Measurements from ENCODE around the gene EPHB1.

EPHB1 gene

GRCh38 chr3:135128818-135129217 is 333.8 kb downstream of the EPHB1 start:
- no peak for DNase-seq (ENCODE audit: low read depth, low spot score)

DNA sequence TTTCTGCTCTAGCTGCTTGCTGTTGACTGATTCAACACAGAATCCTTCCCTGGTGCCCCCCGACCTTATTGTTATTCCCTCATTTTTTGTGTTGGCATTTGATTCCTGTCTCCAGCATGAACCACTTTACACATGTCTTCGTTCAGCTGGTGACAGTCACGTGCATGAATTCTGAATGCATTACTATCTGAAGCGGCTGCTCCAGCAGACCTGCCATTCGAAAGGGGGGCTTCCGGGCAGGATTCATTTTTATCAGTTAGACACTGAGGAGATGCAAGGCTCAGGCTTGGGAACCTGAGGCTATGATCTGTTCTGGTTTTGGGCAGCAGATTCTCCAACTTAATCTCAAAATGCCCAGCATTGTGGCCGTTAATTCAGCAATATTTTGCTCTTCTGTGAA is 336.2 kb downstream of the EPHB1 start:
- DNase-seq (ENCODE audit: low read depth, low spot score) = no peak

- DNase-seq (ENCODE audit: low read depth, low spot score) = no peak
Measured at GRCh38 chr3:135133905-135134683, 339.0 kb downstream of the EPHB1 start.

DNA sequence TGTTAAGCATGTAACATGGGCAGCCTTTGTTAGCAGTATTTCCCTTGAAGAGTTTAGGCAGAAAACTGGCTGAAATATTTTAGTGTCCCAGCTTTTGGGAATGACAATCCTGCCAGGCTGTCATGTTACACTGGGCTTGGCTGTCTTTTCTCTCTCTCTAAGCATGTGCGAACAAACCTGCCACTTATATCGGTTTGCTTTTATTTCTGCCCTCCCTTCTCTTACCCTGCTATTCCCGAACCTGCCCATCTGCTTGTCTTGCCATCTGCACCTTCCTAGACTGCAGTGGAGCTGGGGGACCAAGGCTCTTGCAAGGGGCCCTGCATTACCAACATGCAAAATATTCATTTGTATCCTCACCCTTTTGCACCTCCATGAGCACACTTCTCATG is 339.6 kb downstream of the EPHB1 start:
- no peak for DNase-seq (ENCODE audit: low read depth, low spot score)

GRCh38 chr3:135135445-135135844 is 340.4 kb downstream of the EPHB1 start:
- no peak for DNase-seq (ENCODE audit: low read depth, low spot score)

- DNase-seq (ENCODE audit: low read depth, low spot score) = no peak
Measured at GRCh38 chr3:135136361-135137100, 341.5 kb downstream of the EPHB1 start.

DNA sequence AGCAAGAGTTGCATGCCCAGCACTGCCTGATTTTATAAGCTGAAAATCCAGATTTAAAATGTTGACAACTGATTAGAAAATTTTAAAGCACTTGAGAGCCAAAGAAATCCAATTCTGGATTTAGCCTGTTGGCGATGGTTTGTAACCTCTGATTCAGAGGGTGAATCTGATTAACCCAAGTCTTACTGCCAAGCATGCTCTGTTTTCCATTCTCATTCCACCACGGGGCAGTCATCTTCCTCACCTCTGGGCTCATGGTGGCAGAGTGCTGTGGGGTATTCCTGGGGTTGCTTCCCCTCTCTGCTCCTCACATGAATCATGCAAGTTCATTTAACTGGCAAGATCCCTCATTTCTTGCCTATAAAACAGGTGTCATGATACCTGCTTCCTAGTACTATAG is 342.2 kb downstream of the EPHB1 start:
- DNase-seq (ENCODE audit: low read depth, low spot score) = no peak

DNA sequence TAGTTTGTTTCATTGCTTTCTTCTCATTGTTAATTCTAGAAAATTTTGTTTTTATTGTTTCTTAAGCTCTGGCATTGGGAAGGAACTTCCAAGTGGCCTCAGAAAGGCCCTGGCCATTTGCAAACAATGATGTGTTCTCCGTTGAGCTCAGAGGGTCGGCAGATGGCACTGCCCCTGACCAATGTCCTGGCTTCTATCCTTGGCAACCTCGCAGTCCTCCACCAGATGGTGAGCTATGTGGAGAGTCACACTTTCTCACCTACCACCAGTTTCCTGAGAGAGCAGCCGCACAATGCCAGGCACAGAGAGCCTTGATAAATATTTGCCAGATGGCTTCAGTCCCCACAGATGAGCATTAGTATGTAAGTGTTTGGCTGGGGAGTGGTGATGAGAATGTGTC is 343.7 kb downstream of the EPHB1 start:
- DNase-seq (ENCODE audit: low read depth, low spot score) = no peak

DNA sequence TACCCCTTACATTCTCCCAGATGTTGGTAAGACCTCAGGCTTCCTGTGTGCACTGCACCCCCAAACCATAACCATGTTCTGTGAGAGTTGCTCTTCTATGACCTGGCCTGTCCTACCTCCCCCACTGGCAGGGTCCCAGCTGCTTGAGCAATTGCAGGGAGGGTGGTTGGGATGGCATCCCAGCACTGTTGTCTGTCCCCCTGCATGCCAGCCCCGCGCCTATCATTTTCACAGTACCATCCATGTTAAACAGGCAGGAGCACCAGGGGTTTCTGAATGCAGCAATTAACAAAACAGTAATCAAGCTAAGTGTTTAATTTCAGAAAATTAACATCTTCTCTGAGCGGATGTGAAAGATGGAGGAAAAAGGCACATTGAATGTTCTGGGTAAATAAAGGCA is 345.5 kb downstream of the EPHB1 start:
- DNase-seq (ENCODE audit: low read depth, low spot score) = no peak

GRCh38 chr3:135141160-135141559 is 346.1 kb downstream of the EPHB1 start:
- no peak for DNase-seq (ENCODE audit: low read depth, low spot score)

- no peak for DNase-seq (ENCODE audit: low read depth, low spot score)
Measured at GRCh38 chr3:135141672-135142071, 346.6 kb downstream of the EPHB1 start.

DNA sequence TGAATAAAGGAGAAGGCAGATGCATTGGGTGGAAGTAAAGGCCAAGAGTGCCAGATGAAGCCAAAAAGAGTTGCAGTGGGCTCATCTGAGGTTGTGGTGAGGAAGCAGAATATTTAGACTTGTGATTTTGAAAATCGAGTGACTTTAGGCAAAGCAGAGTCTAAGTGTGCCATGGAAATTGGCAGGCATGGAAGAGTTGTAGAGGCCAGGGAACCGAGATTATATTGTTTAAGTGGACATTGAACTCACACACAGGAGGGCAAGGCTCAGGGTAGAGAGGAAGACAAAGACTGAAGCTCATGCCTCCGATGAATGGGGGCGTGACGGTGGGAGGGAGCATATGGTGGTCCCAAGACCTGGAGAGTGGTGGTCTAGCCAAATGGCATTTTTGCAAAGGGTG is 347.5 kb downstream of the EPHB1 start:
- no peak for DNase-seq (ENCODE audit: low read depth, low spot score)

DNA sequence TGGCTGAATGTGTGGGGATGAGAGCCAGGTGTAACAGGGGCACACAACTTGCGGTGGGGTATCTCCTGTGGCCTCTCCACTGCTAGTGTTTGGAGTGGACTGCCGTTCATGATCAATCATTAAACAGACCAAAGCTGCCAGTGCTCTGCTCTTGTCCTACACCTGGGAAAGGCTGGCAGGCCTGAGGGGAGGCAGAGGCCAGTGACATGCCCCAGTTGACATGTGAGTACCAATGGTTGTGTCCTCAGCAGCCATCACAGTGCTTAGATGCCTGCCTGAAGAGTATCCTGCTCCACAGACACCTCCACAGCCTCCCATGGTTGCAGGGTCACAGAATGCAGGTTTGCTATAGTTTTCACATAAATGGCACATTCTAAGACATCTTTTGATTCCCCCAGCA is 348.4 kb downstream of the EPHB1 start:
- no peak for DNase-seq (ENCODE audit: low read depth, low spot score)

DNA sequence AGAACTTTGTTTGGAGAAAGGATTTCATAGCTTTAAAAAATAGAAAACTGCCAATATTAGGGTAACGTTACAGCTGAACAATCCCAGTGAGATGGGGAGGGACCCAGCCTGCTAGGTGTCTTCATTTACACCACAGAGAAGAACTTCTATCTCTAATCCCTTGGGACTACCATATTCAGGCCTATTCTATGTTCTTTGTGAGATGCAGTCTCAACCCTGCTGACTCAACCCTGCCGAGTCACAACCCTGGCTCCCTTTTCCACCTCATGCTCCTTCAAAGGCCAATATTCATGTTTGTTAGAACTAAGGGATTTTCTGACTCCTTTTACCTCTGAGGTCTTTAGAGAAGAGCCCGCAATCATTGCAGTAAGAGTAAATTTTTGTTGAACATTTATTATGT is 350.5 kb downstream of the EPHB1 start:
- DNase-seq (ENCODE audit: low read depth, low spot score) = no peak

DNA sequence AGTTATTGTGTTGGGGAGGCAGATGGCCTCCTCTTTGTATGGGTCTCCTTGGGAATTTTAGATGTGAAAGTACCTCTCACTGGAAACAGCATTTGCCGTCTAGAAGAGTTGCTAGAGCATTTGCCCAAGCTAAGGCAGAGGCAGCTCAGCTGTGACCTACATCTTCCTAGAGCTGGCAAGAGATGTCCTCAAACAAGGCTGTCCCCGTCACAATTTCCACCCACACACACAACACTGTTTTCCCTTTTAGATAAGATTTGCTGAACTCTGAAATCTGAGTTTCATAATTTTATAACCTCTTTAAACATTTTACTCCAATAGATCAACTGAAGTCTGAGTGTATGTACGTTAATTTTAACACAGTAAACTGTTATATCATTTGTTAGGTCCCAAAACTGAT is 352.6 kb downstream of the EPHB1 start:
- no peak for DNase-seq (ENCODE audit: low read depth, low spot score)

DNA sequence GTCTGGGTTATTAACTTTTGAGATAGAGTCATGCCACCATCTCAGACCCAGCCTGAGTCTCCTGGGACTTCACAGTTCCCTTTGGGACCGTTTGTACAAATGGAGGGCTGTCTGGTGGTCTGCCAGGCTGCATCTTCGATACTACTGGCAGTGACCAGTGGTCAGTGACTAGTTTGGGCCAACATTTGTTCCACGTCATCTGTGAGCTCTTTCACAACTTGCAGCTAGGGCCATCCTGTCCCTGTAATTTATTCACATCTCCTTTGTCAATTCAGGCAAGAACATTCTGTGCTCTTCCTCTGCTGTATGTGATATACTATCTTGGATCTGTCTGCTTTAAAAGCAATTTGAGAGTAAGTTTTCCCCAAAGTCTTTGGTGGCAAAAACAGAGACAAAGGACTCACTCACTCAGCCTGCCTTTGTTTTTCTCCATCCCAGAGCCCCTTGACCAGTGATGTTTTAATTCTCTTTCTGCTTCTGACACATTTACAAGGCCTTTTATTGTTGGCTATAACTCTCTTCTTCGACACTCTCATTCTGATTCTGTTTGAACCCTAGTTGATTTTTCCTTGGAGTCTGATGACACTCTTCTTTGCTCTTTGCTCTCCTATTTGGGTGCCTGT is 353.4 kb downstream of the EPHB1 start:
- no peak for DNase-seq (ENCODE audit: low read depth, low spot score)

GRCh38 chr3:135149707-135150681 is 354.9 kb downstream of the EPHB1 start:
- no peak for DNase-seq (ENCODE audit: low read depth, low spot score)

DNA sequence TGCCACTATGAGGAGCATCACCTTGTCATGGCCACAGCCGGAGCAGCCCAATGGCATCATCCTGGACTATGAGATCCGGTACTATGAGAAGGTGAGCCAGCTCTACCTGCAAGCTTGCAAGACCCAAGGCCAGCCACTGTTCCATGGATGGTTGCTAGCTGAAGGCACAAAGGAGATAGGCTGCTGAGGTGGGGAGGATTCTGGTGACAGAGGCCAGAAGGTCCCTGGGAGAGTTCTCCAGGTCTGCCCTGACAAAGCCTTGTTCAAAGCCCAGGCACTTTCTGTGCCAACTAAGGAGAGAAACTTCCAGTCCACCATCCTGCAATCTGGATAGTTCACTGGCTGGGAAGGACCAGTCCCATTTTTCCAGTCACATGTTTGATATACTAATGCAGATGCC is 359.1 kb downstream of the EPHB1 start:
- no peak for DNase-seq (ENCODE audit: low read depth, low spot score)

- no peak for DNase-seq (ENCODE audit: low read depth, low spot score)
Measured at GRCh38 chr3:135155228-135155627, 360.2 kb downstream of the EPHB1 start.

DNA sequence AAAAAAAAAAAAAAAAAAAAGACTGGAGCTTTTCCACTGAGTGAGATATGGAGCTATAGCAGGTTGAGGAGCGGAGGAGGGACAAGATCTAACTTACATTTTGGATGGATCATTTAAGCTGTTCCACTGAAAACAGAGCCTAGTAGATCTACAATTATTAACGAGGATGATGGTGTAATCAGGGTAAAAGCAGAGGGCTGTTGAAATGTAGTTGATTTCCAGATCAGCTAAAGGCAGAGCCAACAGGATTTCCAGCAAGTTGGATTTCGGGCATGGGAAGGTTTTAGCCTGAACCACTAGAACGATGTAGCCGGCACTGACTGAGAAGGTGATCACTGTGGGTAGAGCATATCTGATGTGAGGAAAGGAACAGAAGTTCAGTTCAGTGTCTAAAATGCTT is 360.7 kb downstream of the EPHB1 start:
- no peak for DNase-seq (ENCODE audit: low read depth, low spot score)

GRCh38 chr3:135157045-135157740 is 362.1 kb downstream of the EPHB1 start:
- no peak for DNase-seq (ENCODE audit: low read depth, low spot score)
